Natural killer cell (primary cell): Measurements from ENCODE around the gene POLA1. TPM values are rescaled to one million over a fixed set of nuclear protein-coding genes. Genes with fewer than 3 reads are reported as not detected.

Source experiments
- ATAC-seq, 3 donors: fragments of 150-1000 bp in 2 of 3; fragments of 200-7000 bp in 1 of 3; cut with Tn5 transposase; 1 replicate in 1 of 3; 2 replicates in 2 of 3; pipeline ENCODE4 v1.10.0; 2021; ENCODE audit warnings: mild to moderate bottlenecking in 2 of 3, moderate library complexity in 2 of 3
- DNase-seq, 2 donors: peaks; one replicate each; pipeline versions ENCODE4 v3.0.0 to v3.0.0-alpha.2; 2013 to 2021; ENCODE audit warnings: mixed read lengths in 1 of 2
- H3K27ac ChIP-seq: one replicate; pipeline ENCODE4 v1.5.1; 2013; ENCODE audit warnings: mild to moderate bottlenecking, low read length
- H3K27me3 ChIP-seq: one replicate; pipeline ENCODE4 v1.6.1; 2013; ENCODE audit warnings: low read length; ENCODE audit not compliant: control insufficient read depth, insufficient read depth
- H3K36me3 ChIP-seq: one replicate; pipeline ENCODE4 v1.6.1; 2013; ENCODE audit warnings: low read length; ENCODE audit not compliant: control insufficient read depth, insufficient read depth
- H3K4me1 ChIP-seq: one replicate; pipeline ENCODE4 v1.6.1; 2013; ENCODE audit warnings: low read length; ENCODE audit not compliant: control insufficient read depth, insufficient read depth
- H3K4me3 ChIP-seq: one replicate; pipeline ENCODE4 v1.5.1; 2013; ENCODE audit warnings: low read length
- H3K9me3 ChIP-seq: one replicate; pipeline ENCODE4 v1.6.1; 2013; ENCODE audit warnings: low read length; ENCODE audit not compliant: control insufficient read depth, insufficient read depth
- H3K27ac Mint-ChIP-seq, 2 donors: one replicate each; pipeline ENCODE4 v1.8.0; 2022; ENCODE audit warnings: mild to moderate bottlenecking in 2 of 2, mixed read lengths in 2 of 2, moderate library complexity in 1 of 2
- H3K27me3 Mint-ChIP-seq, 2 donors: one replicate each; pipeline ENCODE4 v1.8.0; 2022; ENCODE audit warnings: low read depth in 2 of 2, mixed read lengths in 2 of 2
- H3K36me3 Mint-ChIP-seq: one replicate; pipeline ENCODE4 v1.8.0; 2022; ENCODE audit warnings: mixed read lengths
- H3K4me1 Mint-ChIP-seq, 2 donors: one replicate each; pipeline ENCODE4 v1.8.0; 2022; ENCODE audit warnings: mixed read lengths in 2 of 2
- H3K4me3 Mint-ChIP-seq: one replicate; pipeline ENCODE4 v1.8.0; 2022; ENCODE audit warnings: mild to moderate bottlenecking, moderate library complexity, mixed read lengths
- H3K9me3 Mint-ChIP-seq, 2 donors: one replicate each; pipeline ENCODE4 v1.8.0; 2022; ENCODE audit warnings: mixed read lengths in 2 of 2
- WGBS: methylation state at CpG from one replicate; pipeline ENCODE4 v1.1.7; 2013; ENCODE audit warnings: missing lambda C conversion rate; ENCODE audit not compliant: insufficient coverage; 5-methylcytosine and 5-hydroxymethylcytosine counted together
- intact Hi-C: fragments of 100-400 bp; cut with micrococcal nuclease; formaldehyde crosslinking; loops from one replicate; pipeline ENCODE4 v1.14.2; 2022
- total RNA-seq, 4 donors: library from RNA; stranded (reverse); fragments of 120-200 nt in 1 of 4; gene quantifications; one replicate each; pipeline versions ENCODE4 v1.2.3 to v1.2.4, GENCODE V29; 2013 to 2022
- TF ChIP-seq, protein P1 (sequence below): fragments of 200-600 bp; IDR thresholded peaks from one replicate; pipeline ENCODE4 v1.8.0; 2022; ENCODE audit warnings: antibody characterized with exemption

POLA1 gene
- total RNA-seq, 3 donors from 2014 or later (not counting 1 experiment from before 2014, with no cell fraction given): 11.1 to 12.6 (median 11.3) TPM

DNA sequence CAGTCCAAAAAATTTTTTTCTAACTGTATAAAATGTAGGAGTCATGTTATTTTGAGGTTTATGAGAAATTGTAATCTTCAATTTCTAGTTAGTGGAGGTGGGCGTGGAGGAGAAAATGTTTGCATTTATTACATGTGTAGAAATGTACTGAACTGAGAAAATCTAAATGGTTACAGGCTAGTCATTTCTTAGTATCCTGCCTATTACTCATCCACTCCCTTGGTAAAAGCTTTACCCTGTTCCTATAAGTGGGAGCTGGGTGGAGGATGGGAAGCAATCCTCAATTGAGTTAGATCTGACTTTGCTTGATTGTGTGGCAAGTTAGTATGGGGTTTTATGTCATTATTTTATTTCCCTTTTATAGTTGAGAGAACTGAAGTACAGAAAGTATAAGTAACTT, 73.8 kb downstream of the POLA1 start:
- WGBS: 100% methylated on average over 1 of the region's 1 CpG
- no peaks in the 10 kb centered on the region for H3K9me3 Mint-ChIP-seq
- Histone ChIP-seq H3K4me1 (no peaks in the 10 kb centered on the region), H3K27ac (no peak overlapping the region), H3K9me3 (no peaks in the 10 kb centered on the region), H3K36me3 (no peaks in the 10 kb centered on the region), H3K4me3 (no peak overlapping the region), H3K27me3 (no peaks in the 10 kb centered on the region)
- no peaks in the 10 kb centered on the region for H3K27me3 Mint-ChIP-seq
- no peak for DNase-seq
- TF ChIP-seq, protein P1, sequence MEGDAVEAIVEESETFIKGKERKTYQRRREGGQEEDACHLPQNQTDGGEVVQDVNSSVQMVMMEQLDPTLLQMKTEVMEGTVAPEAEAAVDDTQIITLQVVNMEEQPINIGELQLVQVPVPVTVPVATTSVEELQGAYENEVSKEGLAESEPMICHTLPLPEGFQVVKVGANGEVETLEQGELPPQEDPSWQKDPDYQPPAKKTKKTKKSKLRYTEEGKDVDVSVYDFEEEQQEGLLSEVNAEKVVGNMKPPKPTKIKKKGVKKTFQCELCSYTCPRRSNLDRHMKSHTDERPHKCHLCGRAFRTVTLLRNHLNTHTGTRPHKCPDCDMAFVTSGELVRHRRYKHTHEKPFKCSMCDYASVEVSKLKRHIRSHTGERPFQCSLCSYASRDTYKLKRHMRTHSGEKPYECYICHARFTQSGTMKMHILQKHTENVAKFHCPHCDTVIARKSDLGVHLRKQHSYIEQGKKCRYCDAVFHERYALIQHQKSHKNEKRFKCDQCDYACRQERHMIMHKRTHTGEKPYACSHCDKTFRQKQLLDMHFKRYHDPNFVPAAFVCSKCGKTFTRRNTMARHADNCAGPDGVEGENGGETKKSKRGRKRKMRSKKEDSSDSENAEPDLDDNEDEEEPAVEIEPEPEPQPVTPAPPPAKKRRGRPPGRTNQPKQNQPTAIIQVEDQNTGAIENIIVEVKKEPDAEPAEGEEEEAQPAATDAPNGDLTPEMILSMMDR: no peak
- ATAC-seq: no peak
- H3K4me3 Mint-ChIP-seq: no peak overlapping the region
- H3K36me3 Mint-ChIP-seq: no peaks in the 10 kb centered on the region
- no peak overlapping the region for H3K27ac Mint-ChIP-seq
- H3K4me1 Mint-ChIP-seq: no peaks in the 10 kb centered on the region
- intact Hi-C loops: no loop called here

DNA sequence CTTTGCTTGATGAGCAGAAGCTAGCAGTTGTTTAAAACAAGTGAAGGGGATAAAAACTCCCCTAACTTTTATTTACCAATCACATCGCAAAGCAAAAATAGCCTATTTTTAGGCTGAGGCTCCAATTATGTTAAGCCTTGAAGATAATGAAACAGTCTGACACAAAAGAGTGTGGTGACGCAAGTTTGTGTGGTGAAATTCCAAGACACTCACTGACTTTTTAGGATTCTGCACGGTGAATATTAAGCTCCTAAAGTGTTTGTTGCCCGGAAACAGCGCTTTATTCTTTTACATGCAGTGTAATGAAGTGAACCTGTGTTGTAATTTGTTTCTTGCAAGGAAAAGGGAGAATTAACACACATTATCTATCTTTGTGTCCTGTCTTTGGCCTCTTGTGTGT, 74.8 kb downstream of the POLA1 start:
- DNase-seq (no peak), ATAC-seq (no peak)
- Mint-ChIP-seq H3K4me1 (no peaks in the 10 kb centered on the region), H3K9me3 (no peaks in the 10 kb centered on the region), H3K4me3 (no peak overlapping the region), H3K27me3 (no peaks in the 10 kb centered on the region), H3K27ac (no peak overlapping the region), H3K36me3 (no peaks in the 10 kb centered on the region)
- no peaks in the 10 kb centered on the region for H3K27me3 ChIP-seq
- no peaks in the 10 kb centered on the region for H3K9me3 ChIP-seq
- intact Hi-C loops: no loop called here
- no peaks in the 10 kb centered on the region for H3K4me1 ChIP-seq
- no peaks in the 10 kb centered on the region for H3K36me3 ChIP-seq
- TF ChIP-seq, protein P1: no peak
- H3K27ac ChIP-seq: no peak overlapping the region
- H3K4me3 ChIP-seq: no peak overlapping the region
- 97% methylated on average over 5 of the region's 5 CpGs for WGBS

DNA sequence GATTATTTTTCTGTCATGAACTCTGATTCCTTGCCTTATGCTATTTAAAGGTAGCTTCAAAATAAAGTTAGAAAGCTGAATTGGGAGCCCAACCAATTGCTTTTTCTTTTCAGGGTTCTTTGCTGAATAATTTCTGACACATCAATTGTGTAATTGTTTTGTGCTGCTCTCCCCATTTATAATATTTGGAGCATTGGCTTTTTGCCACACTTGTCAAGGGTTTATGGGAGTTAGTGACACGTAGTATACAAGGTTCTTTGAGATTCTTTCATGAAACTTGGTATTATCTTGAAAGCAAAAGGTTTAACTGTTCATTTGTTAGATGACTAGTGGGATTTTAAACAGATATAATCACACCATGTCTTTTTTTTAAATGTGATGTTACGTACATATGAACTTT, 80.9 kb downstream of the POLA1 start:
- Mint-ChIP-seq H3K4me1 (no peaks in the 10 kb centered on the region), H3K27ac (no peak overlapping the region), H3K9me3 (no peaks in the 10 kb centered on the region), H3K27me3 (no peaks in the 10 kb centered on the region), H3K36me3 (no peaks in the 10 kb centered on the region), H3K4me3 (no peak overlapping the region)
- Histone ChIP-seq H3K4me3 (no peak overlapping the region), H3K9me3 (no peaks in the 10 kb centered on the region), H3K36me3 (no peaks in the 10 kb centered on the region), H3K4me1 (no peaks in the 10 kb centered on the region), H3K27me3 (no peaks in the 10 kb centered on the region), H3K27ac (no peak overlapping the region)
- ATAC-seq: no peak
- DNase-seq: no peak
- WGBS: no CpG with 5 or more reads among the region's 2 CpGs
- TF ChIP-seq, protein P1: no peak
- intact Hi-C loops: no loop called here

DNA sequence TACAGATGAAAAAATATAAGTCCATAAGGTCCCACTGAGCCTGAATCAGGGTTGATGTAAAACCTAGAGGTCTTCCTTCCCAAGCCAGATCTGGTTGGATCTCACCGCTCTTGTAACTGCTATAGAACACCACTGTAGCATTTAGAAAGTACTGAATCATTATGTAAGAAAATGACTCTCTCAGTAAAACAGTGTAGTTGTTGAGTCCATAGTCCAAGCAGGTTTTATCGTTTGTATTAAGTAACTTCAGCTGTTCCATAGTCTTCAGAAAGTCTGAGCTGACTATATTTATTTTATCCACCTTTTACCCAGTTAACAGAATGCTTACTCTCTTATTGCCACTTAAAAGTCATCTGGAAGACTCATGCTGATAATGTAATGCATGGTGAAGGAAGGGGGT, 82.2 kb downstream of the POLA1 start:
- H3K36me3 Mint-ChIP-seq: no peaks in the 10 kb centered on the region
- Histone ChIP-seq H3K36me3 (no peaks in the 10 kb centered on the region), H3K27ac (no peak overlapping the region), H3K4me1 (no peaks in the 10 kb centered on the region), H3K4me3 (no peak overlapping the region), H3K27me3 (no peaks in the 10 kb centered on the region), H3K9me3 (no peaks in the 10 kb centered on the region)
- H3K9me3 Mint-ChIP-seq: no peaks in the 10 kb centered on the region
- intact Hi-C loops: no loop called here
- DNase-seq (no peak), ATAC-seq (no peak)
- H3K4me1 Mint-ChIP-seq: no peaks in the 10 kb centered on the region
- WGBS: no CpG with 5 or more reads among the region's 2 CpGs
- TF ChIP-seq, protein P1: no peak
- no peak overlapping the region for H3K4me3 Mint-ChIP-seq
- no peaks in the 10 kb centered on the region for H3K27me3 Mint-ChIP-seq
- no peak overlapping the region for H3K27ac Mint-ChIP-seq
